A549 (cell line): ENCODE measurements around the gene NIBAN1. TPM values are rescaled to one million over a fixed set of nuclear protein-coding genes. Genes with fewer than 3 reads are reported as not detected.

Experiments used
- ATAC-seq, 2 experiments: fragments of 200-7000 bp in 1 of 2; fragments of >200 bp in 1 of 2; cut with Nextera tagmentation in 1 of 2; cut with Tn5 transposase in 1 of 2; 3 replicates each; pipeline versions ENCODE4 v1.8.0 to v1.9.1; 2018 to 2020; ENCODE audit warnings: mild to moderate bottlenecking in 1 of 2, moderate library complexity in 1 of 2
- CTCF ChIA-PET: fragments of 300-600 bp; sonication (Branson Sonifier 250); formaldehyde crosslinking; extraction: SDS; loops from one replicate; lab custom pipeline; 2021; ENCODE audit warnings: antibody characterized with exemption, inconsistent platforms; lab: Yijun Ruan, JAX
- POLR2A ChIA-PET: fragments of 350-600 bp; formaldehyde crosslinking; extraction: SDS; loops from one replicate; lab custom pipeline; 2021; ENCODE audit warnings: antibody characterized with exemption, inconsistent platforms; lab: Yijun Ruan, JAX
- DNase-seq, 2 experiments: peaks; one replicate each; pipeline versions ENCODE4 v3.0.0 to v3.0.0-alpha.2; 2011 to 2016; ENCODE audit warnings: low read depth in 1 of 2, low spot score in 1 of 2
- FAIRE-seq: peaks from 2 replicates; lab custom pipeline; 2011; peaks lifted over from hg19 to GRCh38; lab: Jason Lieb, UNC
- H3K27ac ChIP-seq, 2 experiments: fragments of >200 bp; sonication (Bioruptor Twin); formaldehyde crosslinking; 3 replicates each; pipeline ENCODE4 v1.5.1; 2016 to 2017
- H3K4me1 ChIP-seq: fragments of >200 bp; sonication (Bioruptor Twin); formaldehyde crosslinking; 3 replicates; pipeline ENCODE4 v1.6.1; 2016
- H3K4me2 ChIP-seq: fragments of >200 bp; sonication (Bioruptor Twin); formaldehyde crosslinking; 3 replicates; pipeline ENCODE4 v1.6.1; 2016
- H3K4me3 ChIP-seq: fragments of >200 bp; sonication (Bioruptor Twin); formaldehyde crosslinking; 3 replicates; pipeline ENCODE4 v1.5.1; 2016
- H3K9me3 ChIP-seq: fragments of >200 bp; sonication (Bioruptor Twin); formaldehyde crosslinking; 3 replicates; pipeline ENCODE4 v1.6.1; 2016
- CBX2 ChIP-seq: fragments of 200-600 bp; sonication (generic); IDR thresholded peaks from 2 replicates; pipeline ENCODE4 v1.6.1; 2016; ENCODE audit warnings: low read depth, mild to moderate bottlenecking, borderline replicate concordance
- CBX8 ChIP-seq: fragments of 200-600 bp; sonication (generic); IDR thresholded peaks from 2 replicates; pipeline ENCODE4 v1.6.1; 2016
- E2F6 ChIP-seq: IDR thresholded peaks from 2 replicates; pipeline ENCODE4 v1.6.1; 2012; ENCODE audit warnings: low read depth, borderline replicate concordance
- ESRRA ChIP-seq: fragments of 150-350 bp; IDR thresholded peaks from 2 replicates; pipeline ENCODE4 v1.6.1; 2014; ENCODE audit warnings: mild to moderate bottlenecking, low read length, borderline replicate concordance
- FOSB ChIP-seq: fragments of 250-450 bp; sonication (Bioruptor Pico); IDR thresholded peaks from 2 replicates; pipeline ENCODE4 v1.5.0; 2020; ENCODE audit warnings: mild to moderate bottlenecking, moderate library complexity
- GATA3 ChIP-seq: IDR thresholded peaks from 2 replicates; pipeline ENCODE4 v1.6.1; 2012; ENCODE audit warnings: borderline replicate concordance
- HDAC2 ChIP-seq: fragments of 200-600 bp; sonication (generic); IDR thresholded peaks from 2 replicates; pipeline ENCODE4 v1.6.1; 2016
- HOXB13 ChIP-seq: fragments of 250-450 bp; sonication (Bioruptor Pico); IDR thresholded peaks from 2 replicates; pipeline ENCODE4 v1.5.0; 2020; ENCODE audit warnings: low read depth, mild to moderate bottlenecking, moderate library complexity
- KDM5A ChIP-seq: fragments of 200-600 bp; sonication (generic); IDR thresholded peaks from 2 replicates; pipeline ENCODE4 v1.6.1; 2016; ENCODE audit warnings: antibody characterized with exemption, mild to moderate bottlenecking
- MAFK ChIP-seq: fragments of 450-650 bp; IDR thresholded peaks from 2 replicates; pipeline ENCODE4 v1.6.1; 2014; ENCODE audit not compliant: partially characterized antibody
- MAZ ChIP-seq: fragments of 150-350 bp; IDR thresholded peaks from 2 replicates; pipeline ENCODE4 v1.6.1; 2014; ENCODE audit warnings: antibody characterized with exemption, low read depth, low read length, borderline replicate concordance
- MYC ChIP-seq: IDR thresholded peaks from 2 replicates; pipeline ENCODE4 v1.6.1; 2012; ENCODE audit warnings: mild to moderate bottlenecking, inconsistent platforms, low read length, improper control_type of control experiment, borderline replicate concordance
- PBX3 ChIP-seq: IDR thresholded peaks from 2 replicates; pipeline ENCODE4 v1.6.1; 2012
- PHF8 ChIP-seq: fragments of 200-600 bp; sonication (generic); IDR thresholded peaks from 2 replicates; pipeline ENCODE4 v1.6.1; 2016; ENCODE audit warnings: low read depth, mild to moderate bottlenecking, antibody characterized with exemption, moderate library complexity, borderline replicate concordance
- RAD21 ChIP-seq, 2 experiments: fragments of >200 bp in 1 of 2; sonication (Bioruptor Twin) in 1 of 2; formaldehyde crosslinking in 1 of 2; IDR thresholded peaks in 1 of 2; conservative IDR thresholded peaks in 1 of 2; 2 replicates in 1 of 2; 3 replicates in 1 of 2; pipeline ENCODE4 v1.6.1; 2012 to 2018; ENCODE audit warnings: inconsistent platforms in 1 of 2
- REST ChIP-seq: fragments of 200-600 bp; sonication (generic); IDR thresholded peaks from 2 replicates; pipeline ENCODE4 v1.6.1; 2016; ENCODE audit warnings: antibody characterized with exemption, mild to moderate bottlenecking, moderate library complexity
- ZC3H11A ChIP-seq: fragments of 450-650 bp; IDR thresholded peaks from 2 replicates; pipeline ENCODE4 v1.6.1; 2014; ENCODE audit warnings: antibody characterized with exemption, mild to moderate bottlenecking
- ZFP36 ChIP-seq: fragments of 450-650 bp; IDR thresholded peaks from 2 replicates; pipeline ENCODE4 v1.6.1; 2014; ENCODE audit warnings: borderline replicate concordance; ENCODE audit not compliant: partially characterized antibody
- WGBS: methylation state at CpG from one replicate; pipeline ENCODE4 v1.1.6; 2017; ENCODE audit errors: missing lambda C conversion rate; 5-methylcytosine and 5-hydroxymethylcytosine counted together
- polyA plus RNA-seq, 4 experiments: library from polyadenylated mRNA; depleted of rRNA in 3 of 4; stranded (reverse); fragments of >200 nt; fragmentation: RNase III in 1 of 4; extraction: RNeasy Plus Mini Kit Qiagen cat#74134 plus additional on column Dnase treatment in 1 of 4; gene quantifications; 2 replicates in 3 of 4; 3 replicates in 1 of 4; pipeline ENCODE4 v1.2.3, GENCODE V29; 2011 to 2017
- TF ChIP-seq, protein P1 (sequence below): fragments of 250-450 bp; sonication (Bioruptor Pico); IDR thresholded peaks from 2 replicates; pipeline ENCODE4 v1.5.0; 2020; ENCODE audit warnings: low read depth, mild to moderate bottlenecking, moderate library complexity
- TF ChIP-seq, protein P2 (sequence below): fragments of 250-450 bp; sonication (Bioruptor Pico); IDR thresholded peaks from 2 replicates; pipeline ENCODE4 v1.5.0; 2021; ENCODE audit warnings: mild to moderate bottlenecking, moderate library complexity, borderline replicate concordance

NIBAN1 gene
- polyA plus RNA-seq, 2 of the 4 experiments (the other 2 are of a cell fraction): 0.35 to 12.7 TPM

DNA sequence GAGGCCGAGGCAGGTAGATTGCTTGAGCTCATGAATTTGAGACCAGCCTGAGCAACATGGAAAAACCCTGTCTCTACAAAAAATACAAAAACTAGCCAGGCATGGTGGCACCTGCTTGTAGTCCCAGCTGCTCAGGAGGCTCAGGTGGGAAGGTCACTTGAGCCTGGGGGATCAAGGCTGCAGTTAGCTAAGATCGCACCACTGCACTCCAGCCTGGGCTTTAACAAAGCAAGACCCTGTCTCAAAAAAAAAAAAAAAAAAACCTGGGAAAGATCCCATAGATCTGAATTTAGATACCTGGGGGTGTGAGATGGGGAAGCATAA is 32.9 kb downstream of the NIBAN1 start:
- CTCF ChIA-PET: interaction anchor here (0.6 kb wide), 2 partner anchors 147 to 232 kb away, joined by 4 to 5 read pairs; no protein-coding TSS in a partner anchor
- FAIRE-seq (no peak), DNase-seq (no peak), ATAC-seq (no peak)
- POLR2A ChIA-PET: no interaction called here
- H3K4me3 ChIP-seq: no peak overlapping the region
- H3K4me2 ChIP-seq: no peak overlapping the region
- TF ChIP-seq MYC (no peak), PHF8 (no peak), GATA3 (no peak)
- TF ChIP-seq, protein P1, sequence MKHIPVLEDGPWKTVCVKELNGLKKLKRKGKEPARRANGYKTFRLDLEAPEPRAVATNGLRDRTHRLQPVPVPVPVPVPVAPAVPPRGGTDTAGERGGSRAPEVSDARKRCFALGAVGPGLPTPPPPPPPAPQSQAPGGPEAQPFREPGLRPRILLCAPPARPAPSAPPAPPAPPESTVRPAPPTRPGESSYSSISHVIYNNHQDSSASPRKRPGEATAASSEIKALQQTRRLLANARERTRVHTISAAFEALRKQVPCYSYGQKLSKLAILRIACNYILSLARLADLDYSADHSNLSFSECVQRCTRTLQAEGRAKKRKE (CRISPR knock-in tag): no peak
- H3K4me1 ChIP-seq: no peaks in the 10 kb centered on the region
- no peak overlapping the region for H3K27ac ChIP-seq
- H3K9me3 ChIP-seq: no peaks in the 10 kb centered on the region
- 62% methylated on average over 2 of the region's 2 CpGs for WGBS

GRCh38 chr1:184940694-184941409 is 33.5 kb downstream of the NIBAN1 start:
- Histone ChIP-seq H3K27ac (no peak overlapping the region), H3K4me3 (no peak overlapping the region), H3K9me3 (no peaks in the 10 kb centered on the region), H3K4me1 (no peaks in the 10 kb centered on the region), H3K4me2 (no peak overlapping the region)
- POLR2A ChIA-PET: no interaction called here
- DNase-seq (no peak), FAIRE-seq (no peak), ATAC-seq (no peak)
- TF ChIP-seq, protein P2, sequence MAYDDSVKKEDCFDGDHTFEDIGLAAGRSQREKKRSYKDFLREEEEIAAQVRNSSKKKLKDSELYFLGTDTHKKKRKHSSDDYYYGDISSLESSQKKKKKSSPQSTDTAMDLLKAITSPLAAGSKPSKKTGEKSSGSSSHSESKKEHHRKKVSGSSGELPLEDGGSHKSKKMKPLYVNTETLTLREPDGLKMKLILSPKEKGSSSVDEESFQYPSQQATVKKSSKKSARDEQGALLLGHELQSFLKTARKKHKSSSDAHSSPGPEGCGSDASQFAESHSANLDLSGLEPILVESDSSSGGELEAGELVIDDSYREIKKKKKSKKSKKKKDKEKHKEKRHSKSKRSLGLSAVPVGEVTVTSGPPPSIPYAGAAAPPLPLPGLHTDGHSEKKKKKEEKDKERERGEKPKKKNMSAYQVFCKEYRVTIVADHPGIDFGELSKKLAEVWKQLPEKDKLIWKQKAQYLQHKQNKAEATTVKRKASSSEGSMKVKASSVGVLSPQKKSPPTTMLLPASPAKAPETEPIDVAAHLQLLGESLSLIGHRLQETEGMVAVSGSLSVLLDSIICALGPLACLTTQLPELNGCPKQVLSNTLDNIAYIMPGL: no peak
- TF ChIP-seq MAZ: no peak
- no peak for TF ChIP-seq FOSB (CRISPR knock-in tag)
- TF ChIP-seq CBX8: no peak
- TF ChIP-seq ZC3H11A: no peak
- no peak for TF ChIP-seq ESRRA
- CTCF ChIA-PET: interaction anchor here (0.6 kb wide), 1 partner anchor 232 kb away, joined by 5 read pairs; no protein-coding TSS in a partner anchor
- 70% methylated on average over 8 of the region's 8 CpGs for WGBS

DNA sequence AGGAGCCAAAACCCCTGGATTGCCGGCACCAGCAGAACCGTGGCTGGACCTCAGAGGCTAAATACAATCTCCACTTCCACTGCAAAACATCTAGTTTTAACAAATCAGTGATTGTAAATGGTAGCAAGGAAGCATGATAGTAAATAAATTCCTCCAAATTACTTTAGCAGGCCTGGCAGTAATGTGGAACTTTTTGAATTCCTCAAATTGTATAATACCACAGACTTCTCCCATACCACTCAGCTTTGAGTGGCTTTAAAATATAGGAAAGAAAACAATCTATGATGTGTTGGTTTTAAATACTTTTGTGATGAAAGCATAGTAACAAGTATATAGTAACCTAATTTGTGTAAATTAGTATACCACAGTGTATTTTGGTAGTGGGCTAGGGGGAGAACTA is 34.1 kb downstream of the NIBAN1 start:
- no peak for ATAC-seq
- ChIA-PET POLR2A (no interaction called here), CTCF (no interaction called here)
- no peak overlapping the region for H3K4me2 ChIP-seq
- no peak overlapping the region for H3K4me3 ChIP-seq
- H3K9me3 ChIP-seq: no peaks in the 10 kb centered on the region
- WGBS: 78% methylated on average over 2 of the region's 2 CpGs
- no peak for DNase-seq
- no peak for FAIRE-seq
- H3K27ac ChIP-seq: no peak overlapping the region
- H3K4me1 ChIP-seq: no peaks in the 10 kb centered on the region
- TF ChIP-seq E2F6 (no peak), REST (no peak), HDAC2 (no peak), CBX2 (no peak), PBX3 (no peak), HOXB13 (CRISPR knock-in tag) (no peak), MAFK (no peak), RAD21 (conservative IDR thresholded peaks at IDR 0.05 in 1 of 2, IDR thresholded peaks at IDR 0.05 in 1 of 2) (no peak), ZFP36 (no peak), KDM5A (no peak)
